Stimulated activated CD8-positive, alpha-beta memory T cell treated with anti-CD3 and anti-CD28 coated beads, Interleukin-12 subunit alpha, Interleukin-12 subunit beta, amount 100 ng/mL, for 4 hours (primary cell): ENCODE measurements around the gene PERCC1.

ENCODE experiments used
- DNase-seq: peaks from one replicate; pipeline ENCODE4 v3.0.0-alpha.2; 2020; ENCODE audit warnings: low read depth

Gene PERCC1

GRCh38 chr16:1450218-1450617, 19.3 kb downstream of the PERCC1 start:
- DNase-seq = no peak

GRCh38 chr16:1450841-1451240, 20.0 kb downstream of the PERCC1 start:
- DNase-seq = no peak

GRCh38 chr16:1451702-1452392, 21.0 kb downstream of the PERCC1 start:
- DNase-seq = no peak

GRCh38 chr16:1452530-1452929, 21.7 kb downstream of the PERCC1 start:
- DNase-seq = no peak

- DNase-seq = no peak
These were observed 22.4 kb downstream of the PERCC1 start for GRCh38 chr16:1453316-1453715.

- DNase-seq = no peak
These were observed 23.7 kb downstream of the PERCC1 start for GRCh38 chr16:1454561-1454960.

GRCh38 chr16:1455190-1456171, 24.6 kb downstream of the PERCC1 start:
- DNase-seq = no peak

- DNase-seq = no peak
These were observed 26.1 kb downstream of the PERCC1 start for GRCh38 chr16:1456951-1457350.

- no peak for DNase-seq
These were observed 26.8 kb downstream of the PERCC1 start for GRCh38 chr16:1457489-1458245.

- no peak for DNase-seq
These were observed 27.6 kb downstream of the PERCC1 start for GRCh38 chr16:1458336-1458976.

GRCh38 chr16:1458977-1459341, 28.1 kb downstream of the PERCC1 start:
- no peak for DNase-seq

GRCh38 chr16:1459967-1460366, 29.1 kb downstream of the PERCC1 start:
- DNase-seq = no peak

- no peak for DNase-seq
These were observed 29.8 kb downstream of the PERCC1 start for GRCh38 chr16:1460602-1461138.

GRCh38 chr16:1461146-1461545, 30.3 kb downstream of the PERCC1 start:
- DNase-seq = no peak

- DNase-seq = no peak
These were observed 33.5 kb downstream of the PERCC1 start for GRCh38 chr16:1464196-1464893.

- no peak for DNase-seq
These were observed 34.2 kb downstream of the PERCC1 start for GRCh38 chr16:1464894-1465566.

- DNase-seq = no peak
These were observed 34.7 kb downstream of the PERCC1 start for GRCh38 chr16:1465567-1465915.

- DNase-seq = no peak
These were observed 35.2 kb downstream of the PERCC1 start for GRCh38 chr16:1466054-1466453.

- no peak for DNase-seq
These were observed 36.2 kb downstream of the PERCC1 start for GRCh38 chr16:1466968-1467521.

- no peak for DNase-seq
These were observed 37.5 kb downstream of the PERCC1 start for GRCh38 chr16:1468426-1468810.
